ENCODE results near the gene PAQR9. TPM values are rescaled to one million over a fixed set of nuclear protein-coding genes. Genes with fewer than 3 reads are reported as not detected.

Gene PAQR9
- total RNA-seq, 1 donor = not detected

- no peak for DNase-seq (ENCODE audit: low read depth)
- TF ChIP-seq CTCF (IDR thresholded peaks at IDR 0.05; ENCODE audit: insufficient read depth, low read depth, low read length) = no peak
- no peak overlapping the region for H3K4me3 ChIP-seq (ENCODE audit: low read depth, low read length)
Measured at GRCh38 chr3:142982038-142982773, 18.7 kb upstream of the PAQR9 start.

- TF ChIP-seq CTCF (IDR thresholded peaks at IDR 0.05; ENCODE audit: insufficient read depth, low read depth, low read length) = peak; percentile 3
- H3K4me3 ChIP-seq (ENCODE audit: low read depth, low read length) = no peak overlapping the region
- DNase-seq (ENCODE audit: low read depth) = no peak
Measured at GRCh38 chr3:142981108-142981507, 17.6 kb upstream of the PAQR9 start.

GRCh38 chr3:142977399-142977728 lies 13.9 kb upstream of the PAQR9 start:
- no peak for TF ChIP-seq CTCF (IDR thresholded peaks at IDR 0.05; ENCODE audit: insufficient read depth, low read depth, low read length)
- no peak overlapping the region for H3K4me3 ChIP-seq (ENCODE audit: low read depth, low read length)
- no peak for DNase-seq (ENCODE audit: low read depth)

- H3K4me3 ChIP-seq (ENCODE audit: low read depth, low read length) = no peak overlapping the region
- TF ChIP-seq CTCF (IDR thresholded peaks at IDR 0.05; ENCODE audit: insufficient read depth, low read depth, low read length) = no peak
- peak; percentile 87 for DNase-seq (ENCODE audit: low read depth)
Measured at GRCh38 chr3:142976621-142977398, 13.3 kb upstream of the PAQR9 start.

- TF ChIP-seq CTCF (IDR thresholded peaks at IDR 0.05; ENCODE audit: insufficient read depth, low read depth, low read length) = no peak
- no peak for DNase-seq (ENCODE audit: low read depth)
- no peak overlapping the region for H3K4me3 ChIP-seq (ENCODE audit: low read depth, low read length)
Measured at GRCh38 chr3:142975316-142975995, 12.0 kb upstream of the PAQR9 start.

- DNase-seq (ENCODE audit: low read depth) = no peak
- H3K4me3 ChIP-seq (ENCODE audit: low read depth, low read length) = no peak overlapping the region
- TF ChIP-seq CTCF (IDR thresholded peaks at IDR 0.05; ENCODE audit: insufficient read depth, low read depth, low read length) = no peak
Measured at GRCh38 chr3:142973217-142974009, 9.9 kb upstream of the PAQR9 start.

All from fibroblast of villous mesenchyme (primary cell).